Neutrophil (primary cell): ENCODE data around the gene CYTH4.

Experiments used
- H3K27ac ChIP-seq: fragments of 200-600 bp; sonication (generic); 2 replicates; pipeline ENCODE4 v1.5.1; 2016; ENCODE audit warnings: mild to moderate bottlenecking, moderate library complexity
- H3K27me3 ChIP-seq: fragments of 200-600 bp; sonication (generic); 2 replicates; pipeline ENCODE4 v1.6.0; 2016; ENCODE audit warnings: mild to moderate bottlenecking
- H3K36me3 ChIP-seq: fragments of 200-600 bp; sonication (generic); 2 replicates; pipeline ENCODE4 v1.5.1; 2017
- H3K4me1 ChIP-seq, 2 experiments: fragments of 200-600 bp in 1 of 2; sonication (generic) in 1 of 2; 1 replicate in 1 of 2; 2 replicates in 1 of 2; pipeline versions ENCODE4 v1.5.1 to v1.6.1; 2013 to 2016; ENCODE audit warnings: low read depth in 1 of 2, low read length in 1 of 2, mild to moderate bottlenecking in 1 of 2, moderate library complexity in 1 of 2; ENCODE audit not compliant: control insufficient read depth in 1 of 2, insufficient read depth in 1 of 2
- H3K4me3 ChIP-seq, 2 experiments: fragments of 200-600 bp in 1 of 2; sonication (generic) in 1 of 2; 1 replicate in 1 of 2; 2 replicates in 1 of 2; pipeline ENCODE4 v1.5.1; 2013 to 2016; ENCODE audit warnings: low read depth in 1 of 2, low read length in 1 of 2, mild to moderate bottlenecking in 1 of 2, moderate library complexity in 1 of 2
- H3K9me3 ChIP-seq: fragments of 200-600 bp; sonication (generic); 2 replicates; pipeline ENCODE4 v1.5.1; 2016
- CTCF ChIP-seq: fragments of 200-600 bp; sonication (generic); IDR thresholded peaks from 2 replicates; pipeline ENCODE4 v1.5.1; 2016; ENCODE audit warnings: antibody characterized with exemption

CYTH4 gene

GRCh38 chr22:37284805-37285355 is 2.6 kb downstream of the CYTH4 start:
- H3K36me3 ChIP-seq: peaks cover 45% of the 10 kb centered on the region
- no peaks in the 10 kb centered on the region for H3K9me3 ChIP-seq
- peaks cover 67 to 78% of the 10 kb centered on the region in 2 experiments for H3K4me1 ChIP-seq
- no peaks in the 10 kb centered on the region for H3K27me3 ChIP-seq
- H3K27ac ChIP-seq: peak overlapping the region; percentile 99
- peak overlapping the region; percentile 84 to 99 for H3K4me3 ChIP-seq
- TF ChIP-seq CTCF: peak; percentile 28

GRCh38 chr22:37285937-37286336 is 3.6 kb downstream of the CYTH4 start:
- no peak for TF ChIP-seq CTCF
- Histone ChIP-seq H3K4me3 (peak overlapping the region; percentile 84 to 99), H3K4me1 (peaks cover 67 to 84% of the 10 kb centered on the region in 2 experiments), H3K36me3 (peaks cover 56% of the 10 kb centered on the region), H3K27ac (peak overlapping the region; percentile 99), H3K27me3 (no peaks in the 10 kb centered on the region), H3K9me3 (no peaks in the 10 kb centered on the region)

- H3K36me3 ChIP-seq: peaks cover 72% of the 10 kb centered on the region
- peak overlapping the region; percentile 33 for H3K27ac ChIP-seq
- peaks cover 53 to 86% of the 10 kb centered on the region in 2 experiments for H3K4me1 ChIP-seq
- TF ChIP-seq CTCF: no peak
- no peaks in the 10 kb centered on the region for H3K9me3 ChIP-seq
- H3K27me3 ChIP-seq: no peaks in the 10 kb centered on the region
- no peak overlapping the region for H3K4me3 ChIP-seq
Measured at GRCh38 chr22:37287550-37287951, 5.2 kb downstream of the CYTH4 start.

GRCh38 chr22:37288521-37288920 is 6.2 kb downstream of the CYTH4 start:
- H3K27me3 ChIP-seq: no peaks in the 10 kb centered on the region
- peak overlapping the region; percentile 47 for H3K27ac ChIP-seq
- H3K4me3 ChIP-seq: no peak overlapping the region
- H3K4me1 ChIP-seq: peaks cover 53 to 81% of the 10 kb centered on the region in 2 experiments
- no peak for TF ChIP-seq CTCF
- H3K36me3 ChIP-seq: peaks cover 82% of the 10 kb centered on the region
- H3K9me3 ChIP-seq: no peaks in the 10 kb centered on the region

GRCh38 chr22:37289156-37289735 is 6.9 kb downstream of the CYTH4 start:
- TF ChIP-seq CTCF: no peak
- Histone ChIP-seq H3K27ac (peak overlapping the region; percentile 47), H3K4me3 (no peak overlapping the region), H3K27me3 (no peaks in the 10 kb centered on the region), H3K36me3 (peaks cover 89% of the 10 kb centered on the region), H3K9me3 (no peaks in the 10 kb centered on the region), H3K4me1 (peaks cover 53 to 77% of the 10 kb centered on the region in 2 experiments)
